Choroid plexus epithelial cell (primary cell): ENCODE measurements around the gene EHHADH.

Experiments used
- DNase-seq: peaks from one replicate; pipeline ENCODE4 v3.0.0-alpha.2; 2010; ENCODE audit warnings: low read depth
- H3K4me3 ChIP-seq: 2 replicates; pipeline ENCODE4 v1.5.1; 2011; ENCODE audit warnings: low read depth, mild to moderate bottlenecking, control low read depth, low read length, moderate library complexity
- CTCF ChIP-seq: conservative IDR thresholded peaks from 2 replicates; pipeline ENCODE4 v1.5.1; 2011; ENCODE audit warnings: low read depth, mild to moderate bottlenecking, control low read depth, inconsistent platforms, low read length, moderate library complexity

EHHADH gene

GRCh38 chr3:185208823-185209222, 45.0 kb downstream of the EHHADH start:
- no peak for DNase-seq
- no peak for TF ChIP-seq CTCF
- H3K4me3 ChIP-seq: no peak overlapping the region

GRCh38 chr3:185207931-185208746, 45.7 kb downstream of the EHHADH start:
- H3K4me3 ChIP-seq: no peak overlapping the region
- TF ChIP-seq CTCF: no peak
- DNase-seq: no peak

GRCh38 chr3:185207481-185207880, 46.4 kb downstream of the EHHADH start:
- H3K4me3 ChIP-seq: no peak overlapping the region
- TF ChIP-seq CTCF: no peak
- DNase-seq: no peak

- no peak for DNase-seq
- no peak overlapping the region for H3K4me3 ChIP-seq
- TF ChIP-seq CTCF: no peak
These were observed 48.0 kb downstream of the EHHADH start for GRCh38 chr3:185205865-185206264.

GRCh38 chr3:185204894-185205293, 49.0 kb downstream of the EHHADH start:
- no peak overlapping the region for H3K4me3 ChIP-seq
- no peak for TF ChIP-seq CTCF
- no peak for DNase-seq

- DNase-seq: peak; percentile 71
- H3K4me3 ChIP-seq: no peak overlapping the region
- TF ChIP-seq CTCF: no peak
These were observed 53.2 kb downstream of the EHHADH start for GRCh38 chr3:185200639-185201038.

- H3K4me3 ChIP-seq: no peak overlapping the region
- DNase-seq: no peak
- TF ChIP-seq CTCF: no peak
These were observed 54.2 kb downstream of the EHHADH start for GRCh38 chr3:185199671-185200070.
